Esophagus muscularis mucosa (tissue), 4 donors: Measurements from ENCODE around the gene TMEM229B. TPM values are rescaled to one million over a fixed set of nuclear protein-coding genes. Genes with fewer than 3 reads are reported as not detected.

ENCODE experiments used
- DNase-seq: peaks from one replicate; pipeline ENCODE4 v3.0.0-alpha.2; 2017; ENCODE audit errors: extremely low spot score
- H3K27ac ChIP-seq, 4 donors: fragments of 200-600 bp; sonication (generic); replicated peaks in 1 of 4; 1 replicate in 3 of 4; 2 replicates in 1 of 4; pipeline ENCODE4 v1.5.1; 2016 to 2019; ENCODE audit warnings: mild to moderate bottlenecking in 1 of 4
- H3K27me3 ChIP-seq, 4 donors: fragments of 200-600 bp; sonication (generic); one replicate each; pipeline versions ENCODE4 v1.5.1 to v1.6.0; 2016 to 2019
- H3K36me3 ChIP-seq, 4 donors: fragments of 200-600 bp; sonication (generic); one replicate each; pipeline ENCODE4 v1.5.1; 2016 to 2019
- H3K4me1 ChIP-seq, 4 donors: fragments of 200-600 bp; sonication (generic); one replicate each; pipeline ENCODE4 v1.5.1; 2016 to 2019
- H3K4me3 ChIP-seq, 4 donors: fragments of 200-600 bp; sonication (generic); 1 replicate in 2 of 4; 2 replicates in 2 of 4; pipeline ENCODE4 v1.5.1; 2016 to 2019; ENCODE audit warnings: mild to moderate bottlenecking in 4 of 4, moderate library complexity in 1 of 4
- H3K9me3 ChIP-seq, 4 donors: fragments of 200-600 bp; sonication (generic); 1 replicate in 3 of 4; 2 replicates in 1 of 4; pipeline ENCODE4 v1.5.1; 2016 to 2019
- CTCF ChIP-seq, 3 experiments: fragments of 200-600 bp in 2 of 3; fragments of 450-650 bp in 1 of 3; sonication (generic) in 2 of 3; IDR thresholded peaks; one replicate each; pipeline ENCODE4 v1.5.1; 2017 to 2019; ENCODE audit warnings: antibody characterized with exemption in 3 of 3, mild to moderate bottlenecking in 2 of 3, moderate library complexity in 1 of 3
- EP300 ChIP-seq: sonication (generic); formaldehyde crosslinking; IDR thresholded peaks from one replicate; pipeline ENCODE4 v1.6.1; 2017; ENCODE audit warnings: antibody characterized with exemption
- POLR2A ChIP-seq: fragments of 450-650 bp; IDR thresholded peaks from one replicate; pipeline ENCODE4 v1.6.1; 2017; ENCODE audit warnings: antibody characterized with exemption, moderate library complexity, mild to moderate bottlenecking, low read depth
- POLR2AphosphoS5 ChIP-seq, 2 donors: sonication (generic); formaldehyde crosslinking; IDR thresholded peaks; one replicate each; pipeline ENCODE4 v1.6.1; 2017; ENCODE audit warnings: antibody characterized with exemption in 2 of 2
- WGBS: methylation state at CpG from one replicate; pipeline ENCODE4 v1.1.5; 2018; 5-methylcytosine and 5-hydroxymethylcytosine counted together
- intact Hi-C: fragments of 100-400 bp; cut with DNase I; formaldehyde crosslinking; loops from one replicate; pipeline ENCODE4 v1.15.1; 2023
- total RNA-seq, 4 donors: library from RNA; depleted of rRNA; stranded (reverse); fragments of >200 nt; gene quantifications; one replicate each; pipeline versions ENCODE4 v1.1.0 to v1.2.1, GENCODE V29; 2016

Gene TMEM229B
- total RNA-seq, 4 donors from 2014 or later, result 2.0 to 4.2 (median 3.4) TPM

- Histone ChIP-seq H3K4me1 (peaks cover 8 to 12% (median 10%) of the 10 kb centered on the region in 4 donors), H3K27me3 (no peaks in the 10 kb centered on the region), H3K27ac (no peak overlapping the region), H3K9me3 (no peaks in the 10 kb centered on the region), H3K36me3 (no peaks in the 10 kb centered on the region), H3K4me3 (no peak overlapping the region)
- WGBS, result 53% methylated on average over 2 of the region's 2 CpGs
- intact Hi-C loops, result no loop called here
- DNase-seq, result no peak
- TF ChIP-seq POLR2A (no peak), CTCF (IDR thresholded peaks at IDR 0.05) (no peak), POLR2AphosphoS5 (IDR thresholded peaks at IDR 0.05) (no peak), EP300 (no peak)
These were observed 21.6 kb upstream of the TMEM229B start for GRCh38 chr14:67510121-67510520.

- no peak overlapping the region for H3K4me3 ChIP-seq
- TF ChIP-seq EP300 (no peak), CTCF (IDR thresholded peaks at IDR 0.05) (no peak), POLR2AphosphoS5 (IDR thresholded peaks at IDR 0.05) (no peak), POLR2A (no peak)
- 50% methylated on average over 3 of the region's 3 CpGs for WGBS
- H3K9me3 ChIP-seq, result no peaks in the 10 kb centered on the region
- intact Hi-C loops, result no loop called here
- H3K27me3 ChIP-seq, result no peaks in the 10 kb centered on the region
- H3K27ac ChIP-seq, result no peak overlapping the region
- no peak for DNase-seq
- no peaks in the 10 kb centered on the region for H3K36me3 ChIP-seq
- H3K4me1 ChIP-seq, result peaks cover 2 to 4% (median 3%) of the 10 kb centered on the region in 4 donors
These were observed 20.4 kb upstream of the TMEM229B start for GRCh38 chr14:67508956-67509355.

GRCh38 chr14:67505254-67505653 is 16.7 kb upstream of the TMEM229B start:
- H3K9me3 ChIP-seq, result no peaks in the 10 kb centered on the region
- H3K27me3 ChIP-seq, result no peaks in the 10 kb centered on the region
- H3K36me3 ChIP-seq, result no peaks in the 10 kb centered on the region
- H3K4me1 ChIP-seq, result no peaks in the 10 kb centered on the region
- TF ChIP-seq EP300 (no peak), POLR2A (no peak)
- no peak for DNase-seq
- H3K27ac ChIP-seq, result no peak overlapping the region
- no CpG with 5 or more reads among the region's 1 CpG for WGBS
- intact Hi-C loops, result no loop called here
- H3K4me3 ChIP-seq, result no peak overlapping the region

- WGBS, result 80% methylated on average over 7 of the region's 7 CpGs
- H3K4me3 ChIP-seq, result no peak overlapping the region
- no peak for DNase-seq
- no peaks in the 10 kb centered on the region for H3K27me3 ChIP-seq
- H3K36me3 ChIP-seq, result no peaks in the 10 kb centered on the region
- no peaks in the 10 kb centered on the region for H3K9me3 ChIP-seq
- no peaks in the 10 kb centered on the region for H3K4me1 ChIP-seq
- TF ChIP-seq POLR2A (no peak), EP300 (no peak), CTCF (IDR thresholded peaks at IDR 0.05) (no peak), POLR2AphosphoS5 (IDR thresholded peaks at IDR 0.05) (no peak)
- intact Hi-C loops, result no loop called here
- H3K27ac ChIP-seq, result no peak overlapping the region
These were observed 14.8 kb upstream of the TMEM229B start for GRCh38 chr14:67503331-67503730.

- H3K9me3 ChIP-seq, result no peaks in the 10 kb centered on the region
- H3K36me3 ChIP-seq, result no peaks in the 10 kb centered on the region
- TF ChIP-seq POLR2A, result no peak
- no peak for TF ChIP-seq CTCF (IDR thresholded peaks at IDR 0.05)
- no peak for TF ChIP-seq POLR2AphosphoS5 (IDR thresholded peaks at IDR 0.05)
- TF ChIP-seq EP300, result no peak
- WGBS, result 66% methylated on average over 6 of the region's 6 CpGs
- H3K4me3 ChIP-seq, result no peak overlapping the region
- no peak for DNase-seq
- no peaks in the 10 kb centered on the region for H3K27me3 ChIP-seq
- no peak overlapping the region for H3K27ac ChIP-seq
- no peaks in the 10 kb centered on the region for H3K4me1 ChIP-seq
- intact Hi-C loops, result no loop called here
These were observed 14.3 kb upstream of the TMEM229B start for GRCh38 chr14:67502867-67503266.
